Measurements from ENCODE around the gene EPB41.
"Not testable (repeated sequence)": the region's sequence is repeated elsewhere in the genome, so short reads cannot be mapped to it uniquely, and the experiment has no call there.

The EPB41 gene

DNA sequence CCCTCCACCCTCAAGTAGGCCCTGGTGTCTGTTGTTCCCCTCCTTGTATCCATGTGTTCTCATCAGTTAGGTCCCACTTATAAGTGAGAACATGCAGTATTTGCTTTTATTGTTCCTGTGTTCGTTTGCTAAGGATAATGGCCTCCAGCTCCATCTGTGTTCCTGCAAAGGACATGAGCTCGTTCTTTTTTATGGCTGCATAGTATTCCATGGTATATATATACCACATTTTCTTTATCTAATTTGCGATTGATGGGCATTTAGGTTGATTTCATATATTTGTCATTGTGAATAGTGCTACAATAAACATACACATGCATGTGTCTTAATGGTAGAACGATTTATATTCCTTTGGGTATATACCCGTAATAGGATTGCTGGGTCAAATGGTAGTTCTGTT lies 178.3 kb downstream of the EPB41 start:
- FAIRE-seq; DNase-seq (ENCODE audit: insufficient read length, low spot score): not testable (repeated sequence)

DNA sequence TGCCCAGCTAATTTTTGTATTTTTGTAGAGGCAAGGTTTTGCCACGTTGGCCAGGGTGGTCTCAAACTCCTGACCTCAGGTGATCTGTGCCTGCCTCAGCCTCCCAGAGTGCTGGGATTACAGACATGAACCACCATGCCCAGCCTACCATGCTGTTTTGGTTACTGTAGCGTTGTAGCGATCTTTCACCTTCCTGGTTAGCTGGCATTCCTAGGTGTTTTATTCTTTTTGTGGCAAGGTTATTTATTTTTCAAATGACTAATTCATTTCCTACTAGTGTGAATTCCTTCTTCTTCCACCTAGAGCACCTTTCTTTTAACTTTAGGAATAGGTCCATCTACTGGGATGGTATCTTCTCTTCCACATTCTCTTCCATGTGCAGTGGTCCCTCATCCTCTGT lies 180.1 kb downstream of the EPB41 start:
- FAIRE-seq, result no peak

DNA sequence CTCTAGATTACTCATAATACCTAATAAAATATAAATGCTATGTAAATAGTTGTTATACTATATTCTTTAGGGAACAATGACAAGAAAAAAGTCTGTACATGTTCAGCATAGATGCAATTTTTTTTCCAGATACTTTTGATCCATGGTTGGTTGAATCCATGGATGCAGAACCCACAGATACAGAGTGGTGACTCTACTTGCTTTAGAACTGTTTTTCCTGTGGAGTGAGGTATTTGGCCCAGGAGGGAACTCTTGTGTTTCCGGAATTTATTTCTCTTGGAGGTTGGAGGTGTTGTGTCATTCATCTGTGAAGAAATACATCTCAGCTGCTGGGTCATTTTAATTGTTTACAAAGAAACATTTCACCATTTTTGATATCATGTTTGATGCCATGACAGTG lies 180.6 kb downstream of the EPB41 start:
- FAIRE-seq (no peak), DNase-seq (ENCODE audit: insufficient read length, low spot score) (no peak)

More for the DNA sequence above, 180.1 kb downstream of the EPB41 start:
- no peak for DNase-seq (ENCODE audit: insufficient read length, low spot score)

DNA sequence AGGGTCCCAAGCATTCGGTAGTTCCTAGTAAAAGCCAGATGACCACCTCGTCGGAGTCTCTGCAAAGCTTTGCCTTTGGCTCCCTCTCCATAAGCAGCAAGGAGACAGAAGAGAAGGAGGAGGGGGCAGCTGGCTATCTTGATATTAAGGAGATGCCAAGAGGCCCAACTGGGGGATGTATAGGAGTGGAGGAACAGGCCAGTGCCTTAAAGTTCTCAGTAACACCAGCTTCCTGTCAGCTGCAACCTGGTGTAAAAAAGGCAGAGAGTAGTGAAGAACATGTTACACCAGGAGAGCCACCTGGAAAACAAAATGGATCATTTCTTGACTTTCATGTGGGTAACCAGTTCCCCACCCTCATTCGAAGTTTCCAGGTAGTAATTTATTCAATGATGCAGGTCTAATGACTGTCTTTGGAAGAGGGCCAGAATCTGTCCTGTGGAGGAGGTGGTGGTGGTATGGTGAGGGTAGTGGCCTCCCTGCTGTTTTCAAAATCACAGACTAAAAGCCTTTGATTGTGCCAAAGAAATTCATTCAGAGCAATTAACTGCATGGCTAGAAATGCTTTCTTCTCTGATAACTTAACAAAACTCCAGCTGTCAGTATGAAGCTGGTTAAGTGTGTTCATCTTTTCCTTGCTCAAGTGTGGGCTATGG lies 182.0 kb downstream of the EPB41 start:
- FAIRE-seq, result no peak

DNA sequence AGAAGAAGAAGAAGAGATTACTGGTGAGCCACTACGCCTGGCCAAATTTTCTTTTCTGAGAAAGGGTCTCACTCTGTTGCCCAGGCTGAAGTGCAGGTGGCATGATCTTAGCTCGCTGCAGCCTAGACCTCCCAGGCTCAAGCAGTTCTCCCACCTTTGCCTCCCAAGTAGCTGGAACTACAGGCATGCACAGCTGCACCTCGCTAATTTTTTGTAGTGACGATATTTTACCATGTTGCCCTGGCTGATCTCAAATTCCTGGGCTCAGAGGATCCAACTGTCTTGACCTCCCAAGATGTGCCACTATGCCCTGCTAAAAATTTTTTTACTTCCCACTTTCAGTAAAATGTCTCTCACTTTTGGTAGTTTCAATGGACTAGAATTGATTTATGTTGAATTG lies 184.9 kb downstream of the EPB41 start:
- DNase-seq (ENCODE audit: insufficient read length, low spot score) (no peak), FAIRE-seq (no peak)

More for the DNA sequence above, 182.0 kb downstream of the EPB41 start:
- no peak for DNase-seq (ENCODE audit: insufficient read length, low spot score)

DNA sequence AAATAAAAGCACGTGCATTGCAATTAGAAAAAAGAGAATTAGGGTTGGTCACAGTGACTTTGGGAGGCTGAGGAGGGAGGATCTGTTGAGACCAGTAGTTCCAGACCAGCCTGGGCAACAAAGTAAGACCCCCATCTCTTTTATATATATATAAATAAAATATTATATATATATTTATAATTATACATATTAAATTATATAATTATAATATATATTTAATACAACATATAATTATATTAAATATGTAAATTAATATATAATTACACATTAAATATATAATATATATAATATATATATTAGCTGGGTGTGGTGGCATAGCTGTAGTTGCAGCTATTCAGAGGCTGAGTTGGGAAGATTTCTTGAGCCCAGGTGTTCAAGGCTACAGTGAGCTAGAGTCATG lies 186.1 kb downstream of the EPB41 start:
- FAIRE-seq (no peak), DNase-seq (ENCODE audit: insufficient read length, low spot score) (no peak)

DNA sequence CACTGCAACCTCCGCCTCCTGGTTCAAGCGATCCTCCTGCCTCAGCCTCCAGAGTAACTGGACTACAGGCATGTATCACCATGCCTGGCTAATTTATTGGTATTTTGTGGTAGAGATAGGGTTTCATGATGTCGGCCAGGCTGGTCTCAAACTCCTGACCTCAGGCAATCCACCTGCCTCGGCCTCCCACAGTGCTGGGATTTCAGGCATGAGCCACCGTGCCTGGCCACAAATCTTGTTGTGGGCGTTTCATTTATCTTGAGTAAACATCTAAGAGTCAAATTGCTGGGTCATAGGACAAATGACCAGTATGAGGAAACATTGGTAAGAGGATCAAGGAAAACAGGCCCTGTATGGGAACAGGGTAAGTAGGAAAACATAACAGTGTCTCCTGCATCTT lies 191.5 kb downstream of the EPB41 start:
- DNase-seq (ENCODE audit: insufficient read length, low spot score) (no peak), FAIRE-seq (no peak)

DNA sequence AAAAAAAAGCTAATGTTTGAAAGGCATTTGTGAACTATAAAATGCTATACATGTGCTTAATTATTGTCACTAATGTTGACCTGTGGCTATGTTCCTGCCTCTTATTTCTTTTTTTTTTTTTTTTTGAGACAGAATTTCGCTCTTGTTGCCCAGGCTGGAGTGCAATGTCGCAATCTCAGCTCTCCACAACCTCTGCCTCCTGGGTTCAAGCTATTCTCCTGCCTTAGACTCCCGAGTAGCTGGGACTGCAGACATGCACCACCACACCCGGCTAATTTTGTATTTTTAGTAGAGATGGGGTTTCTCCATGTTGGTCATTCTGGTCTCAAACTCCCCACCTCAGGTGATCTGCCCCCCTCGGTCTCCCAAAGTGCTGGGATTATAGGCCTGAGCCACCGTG lies 193.7 kb downstream of the EPB41 start:
- DNase-seq (ENCODE audit: insufficient read length, low spot score); FAIRE-seq: not testable (repeated sequence)

DNA sequence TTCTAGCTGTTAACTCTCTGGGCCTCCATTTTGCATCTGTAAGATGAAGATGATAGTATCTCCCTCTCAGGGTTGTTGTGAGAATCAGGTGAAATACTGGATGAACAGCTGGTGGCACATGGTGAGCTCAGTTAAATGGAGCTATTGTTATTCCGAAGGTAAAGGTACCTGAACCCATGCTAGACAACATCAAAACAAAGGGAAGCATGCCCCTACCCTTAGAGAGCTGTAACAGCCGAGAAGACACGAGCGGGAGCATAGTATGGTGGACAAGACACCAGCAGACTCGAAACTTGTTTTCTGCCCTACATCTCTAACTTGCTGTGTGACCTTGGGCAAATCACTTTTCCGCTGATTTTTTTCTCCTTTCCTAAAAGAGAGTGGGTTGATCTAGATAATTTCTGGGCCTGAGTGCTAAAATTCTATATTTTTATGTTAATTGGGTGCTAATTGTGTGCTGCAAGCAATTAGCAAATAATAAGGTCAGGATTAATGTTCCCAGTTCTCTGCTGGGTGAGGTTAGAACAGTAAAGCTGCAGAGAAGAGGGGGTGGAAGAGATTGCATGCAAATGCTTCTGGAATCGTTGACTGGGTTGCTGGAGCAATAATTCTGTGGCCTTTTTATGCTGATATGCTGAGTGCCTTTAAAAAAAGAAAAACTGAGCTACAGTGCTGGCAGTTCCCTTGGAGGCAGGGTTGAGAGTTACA lies 198.5 kb downstream of the EPB41 start:
- FAIRE-seq (no peak), DNase-seq (ENCODE audit: insufficient read length, low spot score) (no peak)

DNA sequence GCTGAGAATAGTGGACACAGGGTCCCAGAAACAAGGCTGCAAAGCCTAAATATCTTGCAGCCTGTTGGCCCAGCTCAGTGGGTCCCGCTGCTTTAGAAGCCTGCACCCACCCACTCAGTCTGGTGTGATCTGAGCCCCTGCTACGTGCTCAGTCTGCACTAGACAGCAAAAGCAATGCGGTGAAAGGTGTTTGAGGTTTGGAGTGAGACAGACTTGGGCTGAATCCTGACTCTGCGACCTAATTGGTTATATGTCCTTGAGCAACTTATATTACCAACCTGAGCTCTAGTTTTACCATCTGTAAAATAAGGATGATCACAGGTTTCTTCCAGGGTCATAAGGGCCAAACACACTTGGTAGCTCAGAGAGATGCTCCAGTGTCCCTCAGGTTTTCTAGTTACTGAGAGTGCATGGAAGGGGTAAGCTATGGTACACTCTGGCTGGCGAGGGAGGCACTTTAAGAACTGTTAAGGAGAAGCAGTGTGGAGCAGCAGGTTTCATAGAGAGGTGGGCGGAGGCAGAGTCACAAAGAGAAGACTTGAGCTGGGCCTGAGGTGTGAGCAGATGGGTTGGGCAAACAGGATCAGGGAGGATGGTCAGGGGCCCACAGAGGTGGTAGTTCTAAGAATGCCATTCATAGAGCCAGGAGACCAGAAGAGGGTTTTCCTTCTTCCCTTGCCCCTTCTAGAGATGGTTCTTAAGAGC lies 199.2 kb downstream of the EPB41 start:
- FAIRE-seq (no peak), DNase-seq (ENCODE audit: insufficient read length, low spot score) (no peak)

DNA sequence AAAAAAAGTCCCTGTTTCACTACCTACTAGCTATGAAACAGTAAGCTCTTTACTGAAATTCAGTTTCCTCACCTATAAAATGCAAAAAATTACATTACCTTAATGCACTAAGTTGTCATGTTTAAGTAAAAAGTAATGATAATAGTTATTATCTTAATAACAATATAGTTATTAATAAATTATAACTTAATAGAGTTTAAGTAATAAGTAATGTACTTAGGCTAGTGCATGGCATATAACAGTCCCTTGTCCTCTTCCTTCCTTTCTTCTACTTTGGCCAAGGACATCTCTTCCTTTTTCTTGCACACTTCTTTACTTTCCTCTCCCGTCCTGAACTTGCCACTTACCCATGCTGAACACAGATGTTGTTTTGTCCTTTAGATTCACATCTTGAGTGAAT lies 200.3 kb downstream of the EPB41 start:
- no peak for DNase-seq (ENCODE audit: insufficient read length, low spot score)
- FAIRE-seq, result no peak

DNA sequence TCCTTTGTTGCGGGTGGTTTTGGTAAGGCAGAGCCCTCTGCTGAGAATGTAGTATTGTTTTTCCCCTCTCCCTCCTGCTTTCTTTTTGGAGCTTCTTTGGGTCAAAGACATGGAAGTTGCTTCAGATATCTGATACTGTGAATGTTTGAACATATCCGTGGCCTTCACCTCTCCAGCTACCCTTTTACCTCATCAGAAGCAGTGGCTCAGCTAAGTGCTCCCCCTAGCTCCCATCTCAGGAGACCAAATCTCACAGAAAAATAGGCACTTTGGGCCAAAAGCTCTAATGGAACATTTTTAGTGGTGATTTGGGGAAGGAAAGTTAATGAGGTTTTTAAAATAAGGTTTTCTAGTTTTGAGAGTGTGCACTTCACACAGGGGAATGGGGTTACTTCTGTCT lies 203.0 kb downstream of the EPB41 start:
- FAIRE-seq (no peak), DNase-seq (ENCODE audit: insufficient read length, low spot score) (no peak)

DNA sequence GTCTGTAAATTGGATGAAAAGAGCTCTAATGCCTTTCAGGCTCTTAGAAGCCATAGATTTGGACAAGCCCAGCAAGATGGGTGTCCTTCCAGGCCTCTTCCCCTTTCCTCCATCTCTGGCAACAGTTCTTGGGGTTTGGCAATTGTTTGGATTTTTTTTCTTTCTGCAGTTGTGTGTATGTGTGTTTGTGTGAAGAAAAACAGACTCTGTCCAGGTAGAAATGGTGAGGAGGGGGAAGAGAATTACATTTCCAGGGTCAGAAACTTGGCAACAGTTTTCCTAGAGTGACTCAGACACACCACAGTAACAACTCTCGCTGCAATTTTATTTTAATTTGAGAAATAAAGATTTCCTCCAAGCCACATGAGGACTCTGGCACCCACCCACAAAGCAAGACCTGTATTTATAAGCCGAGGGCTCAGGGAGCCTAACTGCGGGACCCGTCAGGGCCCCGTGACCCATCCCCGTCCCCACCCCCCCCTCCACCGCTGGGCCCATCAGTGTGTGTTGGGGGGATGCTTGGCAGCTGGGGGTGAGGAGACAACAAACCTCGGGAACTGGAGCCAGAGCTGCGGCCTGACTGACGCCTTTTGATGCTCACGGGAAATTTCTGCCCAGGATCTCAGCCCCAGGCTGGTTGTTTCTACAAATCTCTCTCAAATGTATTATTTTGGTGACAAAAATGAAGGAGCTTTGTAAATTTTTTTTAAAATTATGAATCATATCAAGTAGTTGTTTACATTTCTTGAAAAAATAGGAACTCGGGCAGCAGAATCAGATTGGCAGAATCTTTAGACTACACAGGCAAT lies 205.0 kb downstream of the EPB41 start:
- FAIRE-seq, result no peak
- no peak for DNase-seq (ENCODE audit: insufficient read length, low spot score)

DNA sequence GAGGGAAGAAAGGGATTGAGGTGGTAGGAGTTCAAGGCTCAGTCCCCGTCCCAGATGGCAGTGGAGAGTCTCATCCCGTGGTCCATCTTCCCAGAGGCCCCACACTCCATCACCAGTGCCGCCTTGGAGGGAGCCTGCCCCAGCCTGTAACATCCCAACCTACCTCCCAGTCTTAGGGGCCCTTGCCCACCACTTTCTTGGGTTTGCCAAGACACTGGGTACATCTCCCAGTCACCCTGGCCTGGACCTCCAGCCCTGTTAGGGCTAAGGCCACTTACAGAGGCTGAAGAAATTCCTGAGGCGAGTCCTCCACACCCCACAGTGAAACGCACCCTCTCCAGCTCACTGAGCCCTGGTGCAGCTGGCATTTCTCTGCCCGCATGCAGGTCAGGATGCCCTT lies 206.0 kb downstream of the EPB41 start:
- DNase-seq (ENCODE audit: insufficient read length, low spot score) (no peak), FAIRE-seq (no peak)

DNA sequence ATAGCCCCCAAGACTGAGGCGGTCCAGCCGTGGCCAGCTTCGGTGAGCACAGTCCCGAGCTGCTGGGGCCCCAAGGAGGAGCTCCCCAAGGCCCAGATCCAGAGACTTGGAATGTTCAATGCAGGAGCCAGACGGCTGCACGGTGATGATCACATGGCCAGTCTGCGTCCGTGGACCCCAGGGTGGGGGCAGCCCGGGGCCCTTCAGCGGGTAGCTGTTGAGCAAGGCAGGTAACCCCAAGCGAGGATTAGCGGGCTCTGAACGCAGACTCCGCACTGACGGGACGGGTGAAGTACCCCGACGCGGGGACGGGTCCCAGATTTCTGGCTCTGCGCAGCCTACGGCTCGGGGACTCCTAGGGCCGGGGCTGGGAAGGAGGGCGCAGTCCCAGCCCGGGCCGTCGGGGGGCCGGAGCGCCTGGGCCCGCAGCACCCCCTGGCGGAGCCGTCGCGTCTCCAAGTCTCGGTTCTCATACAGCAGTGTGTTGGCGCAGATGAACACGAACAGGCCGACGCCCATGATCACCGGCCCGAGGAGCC lies 206.6 kb downstream of the EPB41 start:
- peak; percentile 83 for DNase-seq (ENCODE audit: insufficient read length, low spot score)
- FAIRE-seq, result no peak

DNA sequence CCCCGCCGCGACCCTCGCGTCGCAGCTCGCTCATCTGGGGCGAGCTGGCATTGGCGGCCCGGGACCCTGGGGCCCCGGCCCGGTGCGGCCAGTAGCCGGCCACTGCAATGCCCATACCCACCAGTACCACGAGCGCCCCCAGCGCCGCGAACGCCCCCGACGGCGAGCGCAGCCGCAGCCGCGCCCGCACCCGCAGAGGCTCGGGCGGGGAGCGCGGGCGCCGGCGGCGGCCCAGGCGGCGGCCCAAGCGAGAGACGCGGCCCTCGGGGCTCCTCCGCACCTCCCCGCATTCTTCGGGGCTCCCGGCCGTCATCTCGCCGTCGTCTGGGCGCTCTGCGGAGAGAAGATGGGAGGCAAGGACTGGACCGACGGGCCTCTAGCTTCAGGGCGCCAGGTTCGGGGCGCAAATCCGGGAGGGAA lies 207.2 kb downstream of the EPB41 start:
- FAIRE-seq, result no peak
- DNase-seq (ENCODE audit: insufficient read length, low spot score), result no peak

DNA sequence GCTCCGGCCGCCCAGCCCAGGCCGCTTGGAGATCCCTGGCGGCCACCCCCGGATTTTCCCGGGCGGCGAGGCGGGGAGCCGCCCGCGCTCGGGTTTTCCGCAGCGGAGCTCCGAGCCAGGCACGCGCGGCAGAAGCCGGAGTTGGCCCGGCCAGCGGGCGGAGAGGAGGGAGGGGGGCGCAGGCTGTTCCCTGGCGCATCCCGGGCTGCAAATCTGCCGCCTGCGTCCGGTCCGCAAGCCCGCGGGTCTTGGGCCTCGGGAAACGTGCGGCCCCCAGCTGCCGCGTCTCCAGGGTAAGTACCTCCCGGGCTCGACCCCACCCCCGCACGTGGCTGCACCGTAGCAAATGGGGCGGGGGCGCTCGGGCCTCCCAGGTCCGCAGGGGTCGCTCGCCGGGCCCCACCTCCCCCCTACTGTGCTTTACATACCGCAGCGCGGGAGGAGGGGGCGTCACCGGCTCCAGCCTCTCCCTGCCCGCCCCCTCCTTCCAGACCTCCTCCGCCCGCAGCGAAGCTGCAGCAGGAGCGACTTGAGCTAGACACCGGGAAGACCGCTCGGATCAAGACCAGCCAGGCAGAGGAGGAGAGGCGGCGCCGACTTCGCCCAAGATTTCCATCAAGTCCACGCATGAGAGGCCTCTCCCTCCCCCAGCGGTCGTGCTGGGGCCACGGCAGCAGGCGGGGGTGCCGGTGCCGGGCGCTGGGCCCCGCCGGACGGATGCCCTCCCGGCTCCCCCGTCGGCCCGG lies 207.7 kb downstream of the EPB41 start:
- DNase-seq (ENCODE audit: insufficient read length, low spot score), result no peak
- no peak for FAIRE-seq

DNA sequence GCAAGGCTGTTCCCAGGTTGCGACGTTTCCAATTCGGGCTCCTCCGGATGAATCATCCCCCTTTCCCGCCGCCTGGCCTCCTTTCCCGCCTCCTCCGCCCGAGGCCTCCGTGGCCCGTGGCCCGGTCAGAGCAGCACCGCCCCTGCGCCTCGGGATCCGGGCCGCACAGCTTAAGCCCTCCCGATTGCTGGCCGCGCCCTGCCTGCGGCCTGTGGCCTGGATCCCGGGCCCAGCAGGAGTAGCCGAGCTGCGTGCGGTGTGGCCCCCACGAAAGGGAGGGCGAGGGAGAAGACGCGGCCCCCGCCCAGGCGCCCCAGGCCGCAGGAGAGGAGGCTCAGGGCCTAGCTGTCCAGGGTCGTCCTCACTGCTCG lies 208.3 kb downstream of the EPB41 start:
- FAIRE-seq (no peak), DNase-seq (ENCODE audit: insufficient read length, low spot score) (no peak)

DNA sequence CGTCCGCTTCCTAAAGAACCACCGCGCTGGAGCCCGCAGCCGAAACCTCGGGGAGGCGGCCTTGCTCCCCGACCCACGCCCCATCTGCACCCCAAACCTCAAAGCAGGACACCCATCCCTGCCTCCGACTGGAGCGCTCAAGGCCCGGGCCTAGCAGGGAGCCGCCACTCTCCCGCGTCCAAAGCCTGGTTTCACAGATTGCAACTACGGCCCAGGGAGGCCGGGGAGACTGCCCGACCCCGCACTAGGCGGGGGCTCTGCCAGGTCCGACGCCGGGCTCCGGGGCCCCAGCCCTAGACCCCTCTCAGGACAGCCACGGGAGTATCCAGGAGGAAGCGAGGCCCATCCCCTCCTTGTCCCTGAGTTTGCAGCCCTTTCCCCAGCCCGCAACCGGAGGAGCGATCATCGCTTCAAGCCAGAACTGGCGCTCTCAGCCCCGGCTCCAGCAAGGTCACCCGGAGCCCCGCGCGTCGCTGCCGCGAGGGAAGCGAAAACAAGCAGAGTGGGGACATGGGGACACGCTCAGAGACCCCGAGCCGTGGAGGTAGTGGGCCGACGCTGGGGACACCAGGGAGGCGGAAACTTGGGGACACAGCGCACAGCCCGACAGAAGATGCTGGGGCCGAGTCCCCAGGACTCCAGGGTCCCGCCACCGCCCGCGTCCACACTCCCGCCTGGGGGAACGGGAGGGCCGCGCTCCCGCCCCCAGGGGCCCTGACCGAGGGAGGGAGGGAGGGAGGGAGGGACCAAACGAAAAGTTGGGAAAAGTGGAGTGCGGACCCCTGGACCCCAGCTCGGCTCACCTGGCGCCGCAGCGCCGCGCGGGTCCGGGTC lies 208.9 kb downstream of the EPB41 start:
- DNase-seq (ENCODE audit: insufficient read length, low spot score) (no peak), FAIRE-seq (no peak)
